ENCODE measurements around the gene SREK1IP1.
"Not testable (repeated sequence)": the region's sequence is repeated elsewhere in the genome, so short reads cannot be mapped to it uniquely, and the experiment has no call there.

Gene SREK1IP1

GRCh38 chr5:64749385-64749784 is 19.1 kb downstream of the SREK1IP1 start:
- no peak for DNase-seq (ENCODE audit: low read depth)
- no peak for TF ChIP-seq CTCF (IDR thresholded peaks at IDR 0.05; ENCODE audit: low read length, missing control alignments)
- no peak overlapping the region for H3K4me3 ChIP-seq (replicated peaks; ENCODE audit: low read depth, low read length)

- H3K4me3 ChIP-seq (replicated peaks; ENCODE audit: low read depth, low read length): no peak overlapping the region
- no peak for TF ChIP-seq CTCF (IDR thresholded peaks at IDR 0.05; ENCODE audit: low read length, missing control alignments)
- DNase-seq (ENCODE audit: low read depth): no peak
These were observed 22.0 kb downstream of the SREK1IP1 start for GRCh38 chr5:64746446-64746845.

DNA sequence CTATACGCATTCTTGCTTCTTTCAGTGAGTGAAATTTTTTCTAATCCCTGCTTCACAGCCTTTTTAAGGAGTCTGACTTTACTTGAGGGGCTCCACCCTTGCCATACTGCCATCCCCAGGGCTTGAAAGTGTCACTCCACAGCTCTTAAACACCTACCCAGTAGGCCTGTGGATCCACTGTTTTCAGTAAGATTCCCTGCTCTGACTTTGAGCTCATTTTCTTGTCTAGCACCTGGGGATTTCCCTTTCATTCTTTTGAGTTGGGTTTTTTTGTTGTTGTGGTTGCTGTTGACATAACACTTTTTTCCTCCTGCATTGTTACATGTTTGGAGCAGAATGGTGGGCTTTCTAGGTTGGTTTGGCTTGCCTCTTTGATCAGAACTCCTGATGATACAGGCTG is 23.6 kb downstream of the SREK1IP1 start:
- no peak overlapping the region for H3K4me3 ChIP-seq (replicated peaks; ENCODE audit: low read depth, low read length)
- DNase-seq (ENCODE audit: low read depth): no peak
- TF ChIP-seq CTCF (IDR thresholded peaks at IDR 0.05; ENCODE audit: low read length, missing control alignments): no peak

DNA sequence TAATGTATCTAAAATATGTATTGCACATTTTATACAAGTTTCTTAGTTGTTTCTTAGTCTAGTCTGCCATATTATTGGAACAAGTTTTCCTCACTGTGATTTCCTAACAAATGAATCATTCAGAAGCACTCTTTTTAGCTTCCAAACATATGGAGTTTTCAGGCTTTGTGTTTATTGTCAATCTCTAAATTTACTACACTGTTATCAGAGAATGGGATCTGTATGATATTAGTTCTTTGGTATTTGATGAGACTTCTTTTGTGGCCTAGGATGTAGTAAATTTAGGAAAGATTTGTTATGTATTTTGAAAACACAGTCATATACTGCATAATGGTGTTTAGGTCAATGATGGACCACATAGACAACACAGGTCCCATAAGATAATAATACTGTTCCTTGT is 25.7 kb downstream of the SREK1IP1 start:
- no peak for TF ChIP-seq CTCF (IDR thresholded peaks at IDR 0.05; ENCODE audit: low read length, missing control alignments)
- no peak overlapping the region for H3K4me3 ChIP-seq (replicated peaks; ENCODE audit: low read depth, low read length)
- no peak for DNase-seq (ENCODE audit: low read depth)

- no peak for TF ChIP-seq CTCF (IDR thresholded peaks at IDR 0.05; ENCODE audit: low read length, missing control alignments)
- DNase-seq (ENCODE audit: low read depth): no peak
- no peak overlapping the region for H3K4me3 ChIP-seq (replicated peaks; ENCODE audit: low read depth, low read length)
These were observed 26.1 kb downstream of the SREK1IP1 start for GRCh38 chr5:64742411-64742810.

GRCh38 chr5:64727150-64727549 is 41.3 kb downstream of the SREK1IP1 start:
- no peak overlapping the region for H3K4me3 ChIP-seq (replicated peaks; ENCODE audit: low read depth, low read length)
- no peak for DNase-seq (ENCODE audit: low read depth)
- TF ChIP-seq CTCF (IDR thresholded peaks at IDR 0.05; ENCODE audit: low read length, missing control alignments): no peak

DNA sequence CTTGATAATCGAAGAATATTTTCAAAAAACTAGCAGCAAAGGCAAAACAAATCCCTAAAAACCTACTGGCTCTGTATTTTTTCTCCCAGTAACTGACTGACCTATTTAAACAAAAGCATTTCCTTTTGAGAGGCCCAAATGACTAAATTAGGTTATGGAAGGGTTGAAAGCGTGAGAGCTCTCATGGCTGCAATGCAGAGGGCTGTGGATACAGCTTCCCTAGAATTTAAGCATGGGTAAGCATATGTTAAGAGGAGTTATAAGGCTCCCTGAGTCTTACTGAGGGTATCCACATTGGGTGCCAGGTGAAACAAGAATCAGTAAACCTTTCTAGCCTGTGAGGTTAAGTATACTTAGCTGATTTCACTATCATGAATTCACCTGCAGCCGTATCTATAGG is 45.9 kb downstream of the SREK1IP1 start:
- no peak overlapping the region for H3K4me3 ChIP-seq (replicated peaks; ENCODE audit: low read depth, low read length)
- no peak for DNase-seq (ENCODE audit: low read depth)
- TF ChIP-seq CTCF (IDR thresholded peaks at IDR 0.05; ENCODE audit: low read length, missing control alignments): no peak

- H3K4me3 ChIP-seq (replicated peaks; ENCODE audit: low read depth, low read length); DNase-seq (ENCODE audit: low read depth): not testable (repeated sequence)
These were observed 54.0 kb downstream of the SREK1IP1 start for GRCh38 chr5:64714495-64714894.

Measured in fibroblast of pulmonary artery (primary cell).